Measurements from ENCODE around the gene ENTREP3.
"Not testable (repeated sequence)": the region's sequence is repeated elsewhere in the genome, so short reads cannot be mapped to it uniquely, and the experiment has no call there.

The ENTREP3 gene

DNA sequence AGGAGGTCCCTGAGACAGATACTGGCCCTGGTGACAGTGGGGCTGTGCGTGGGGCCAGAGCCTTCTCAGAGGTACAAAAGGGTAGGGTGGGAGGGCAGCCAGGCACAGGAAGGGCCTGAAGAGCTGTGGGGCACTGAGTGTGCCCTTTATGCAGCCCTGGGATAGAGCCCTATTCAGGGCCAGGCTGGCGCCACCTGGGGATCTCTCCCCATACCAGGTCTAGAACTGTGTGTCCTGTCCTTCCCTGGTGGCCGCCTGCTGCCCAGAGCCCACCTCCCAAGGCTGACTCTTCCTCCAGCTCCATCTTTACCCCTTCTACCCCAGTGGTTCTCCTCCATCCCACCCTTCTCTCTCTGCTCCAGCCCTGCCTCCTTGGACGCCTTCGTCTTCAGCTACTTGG lies 21.8 kb downstream of the ENTREP3 start:
- H3K79me1 ChIP-seq (ENCODE audit: low read depth, low read length); H3K23ac ChIP-seq (ENCODE audit: low read depth, low read length, poor library complexity); H3K14ac ChIP-seq (ENCODE audit: low read length); H3K27ac ChIP-seq (replicated peaks; ENCODE audit: low read length); H4K91ac ChIP-seq (ENCODE audit: low read depth, low read length, poor library complexity); H3K18ac ChIP-seq (ENCODE audit: low read length); H2BK15ac ChIP-seq (ENCODE audit: low read length); H2AFZ ChIP-seq (ENCODE audit: low read length); H4K8ac ChIP-seq (ENCODE audit: low read depth, low read length); H2AK5ac ChIP-seq (ENCODE audit: low read depth, low read length); H3K4me3 ChIP-seq (ENCODE audit: low read length in 2 of 2); H2BK12ac ChIP-seq (ENCODE audit: low read length); H3K27me3 ChIP-seq (ENCODE audit: control insufficient read depth in 3 of 3, insufficient read depth in 3 of 3, low read depth in 1 of 3, low read length in 3 of 3); DNase-seq (ENCODE audit: low spot score); H3K4ac ChIP-seq (ENCODE audit: low read length); H2BK5ac ChIP-seq (ENCODE audit: low read length); H2BK120ac ChIP-seq (ENCODE audit: low read depth, low read length); H3K4me1 ChIP-seq (ENCODE audit: control insufficient read depth in 2 of 2, insufficient read depth in 1 of 2, low read depth in 1 of 2, low read length in 2 of 2); H3K9me3 ChIP-seq (replicated peaks in 1 of 2; ENCODE audit: control insufficient read depth in 2 of 2, insufficient read depth in 1 of 2, low read depth in 1 of 2, low read length in 2 of 2); H3K9ac ChIP-seq (ENCODE audit: low read depth, low read length, poor library complexity); H3K4me2 ChIP-seq (ENCODE audit: insufficient read depth, low read length, poor library complexity, severe bottlenecking): not testable (repeated sequence)
- H3K36me3 ChIP-seq (replicated peaks in 1 of 2; ENCODE audit: control insufficient read depth in 2 of 2, insufficient read depth in 2 of 2, low read length in 2 of 2), result peaks cover 5 to 24% of the 10 kb centered on the region in 2 donors
- WGBS, 2 donors (ENCODE audit: extremely low coverage in 2 of 2, insufficient read length in 2 of 2, insufficient replicate concordance in 1 of 2), result no CpG with 5 or more reads among the region's 5 CpGs

GRCh38 chr1:155232001-155232978 lies 23.0 kb downstream of the ENTREP3 start:
- WGBS, 2 donors (ENCODE audit: extremely low coverage in 2 of 2, insufficient read length in 2 of 2, insufficient replicate concordance in 1 of 2), result no CpG with 5 or more reads among the region's 13 CpGs

DNA sequence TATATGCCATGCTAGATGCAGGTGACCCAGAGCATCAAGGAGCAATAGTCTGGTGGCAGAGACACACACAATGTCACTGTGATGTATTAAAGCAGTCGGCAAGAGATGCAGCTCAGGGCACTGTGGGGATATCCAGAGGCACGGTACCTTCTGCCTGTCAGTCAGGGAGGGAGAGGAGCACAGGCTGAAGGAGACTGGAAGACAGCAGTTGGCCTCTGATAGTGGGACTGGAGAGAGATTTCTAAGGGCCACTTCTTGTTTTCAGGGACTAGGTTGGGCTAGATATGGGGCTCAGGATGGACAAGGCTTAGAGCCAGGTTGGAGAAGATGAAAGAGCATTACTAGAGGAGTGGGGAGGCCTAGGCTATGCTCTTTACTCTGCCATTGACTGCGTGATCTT lies 24.0 kb downstream of the ENTREP3 start:
- not testable (repeated sequence) for H2BK12ac ChIP-seq (ENCODE audit: low read length); H3K4me3 ChIP-seq (ENCODE audit: low read length in 2 of 2); H3K4me1 ChIP-seq (ENCODE audit: control insufficient read depth in 2 of 2, insufficient read depth in 1 of 2, low read depth in 1 of 2, low read length in 2 of 2); H2AFZ ChIP-seq (ENCODE audit: low read length); H3K9me3 ChIP-seq (replicated peaks in 1 of 2; ENCODE audit: control insufficient read depth in 2 of 2, insufficient read depth in 1 of 2, low read depth in 1 of 2, low read length in 2 of 2); H3K36me3 ChIP-seq (replicated peaks in 1 of 2; ENCODE audit: control insufficient read depth in 2 of 2, insufficient read depth in 2 of 2, low read length in 2 of 2); H3K27me3 ChIP-seq (ENCODE audit: control insufficient read depth in 3 of 3, insufficient read depth in 3 of 3, low read depth in 1 of 3, low read length in 3 of 3); H3K18ac ChIP-seq (ENCODE audit: low read length); H3K27ac ChIP-seq (replicated peaks; ENCODE audit: low read length); H2BK15ac ChIP-seq (ENCODE audit: low read length); H3K23ac ChIP-seq (ENCODE audit: low read depth, low read length, poor library complexity); H4K8ac ChIP-seq (ENCODE audit: low read depth, low read length); H2BK120ac ChIP-seq (ENCODE audit: low read depth, low read length); H3K4me2 ChIP-seq (ENCODE audit: insufficient read depth, low read length, poor library complexity, severe bottlenecking); H3K4ac ChIP-seq (ENCODE audit: low read length); H2AK5ac ChIP-seq (ENCODE audit: low read depth, low read length); DNase-seq (ENCODE audit: low spot score); H4K91ac ChIP-seq (ENCODE audit: low read depth, low read length, poor library complexity); H3K79me1 ChIP-seq (ENCODE audit: low read depth, low read length); H2BK5ac ChIP-seq (ENCODE audit: low read length); H3K14ac ChIP-seq (ENCODE audit: low read length)
- H3K9ac ChIP-seq (ENCODE audit: low read depth, low read length, poor library complexity), result peak overlapping the region; percentile 38
- no CpG with 5 or more reads among the region's 3 CpGs for WGBS, 2 donors (ENCODE audit: extremely low coverage in 2 of 2, insufficient read length in 2 of 2, insufficient replicate concordance in 1 of 2)

More at GRCh38 chr1:155232001-155232978, 23.0 kb downstream of the ENTREP3 start:
- peaks cover 5 to 18% of the 10 kb centered on the region in 2 donors for H3K36me3 ChIP-seq (replicated peaks in 1 of 2; ENCODE audit: control insufficient read depth in 2 of 2, insufficient read depth in 2 of 2, low read length in 2 of 2)
- H3K4me3 ChIP-seq (ENCODE audit: low read length in 2 of 2); H2BK120ac ChIP-seq (ENCODE audit: low read depth, low read length); H2BK5ac ChIP-seq (ENCODE audit: low read length); H2AK5ac ChIP-seq (ENCODE audit: low read depth, low read length); H4K91ac ChIP-seq (ENCODE audit: low read depth, low read length, poor library complexity); H3K23ac ChIP-seq (ENCODE audit: low read depth, low read length, poor library complexity); DNase-seq (ENCODE audit: low spot score); H4K8ac ChIP-seq (ENCODE audit: low read depth, low read length); H3K4me1 ChIP-seq (ENCODE audit: control insufficient read depth in 2 of 2, insufficient read depth in 1 of 2, low read depth in 1 of 2, low read length in 2 of 2); H3K27ac ChIP-seq (replicated peaks; ENCODE audit: low read length); H3K79me1 ChIP-seq (ENCODE audit: low read depth, low read length); H2AFZ ChIP-seq (ENCODE audit: low read length); H2BK12ac ChIP-seq (ENCODE audit: low read length); H2BK15ac ChIP-seq (ENCODE audit: low read length); H3K18ac ChIP-seq (ENCODE audit: low read length); H3K4ac ChIP-seq (ENCODE audit: low read length); H3K4me2 ChIP-seq (ENCODE audit: insufficient read depth, low read length, poor library complexity, severe bottlenecking); H3K14ac ChIP-seq (ENCODE audit: low read length); H3K27me3 ChIP-seq (ENCODE audit: control insufficient read depth in 3 of 3, insufficient read depth in 3 of 3, low read depth in 1 of 3, low read length in 3 of 3); H3K9me3 ChIP-seq (replicated peaks in 1 of 2; ENCODE audit: control insufficient read depth in 2 of 2, insufficient read depth in 1 of 2, low read depth in 1 of 2, low read length in 2 of 2); H3K9ac ChIP-seq (ENCODE audit: low read depth, low read length, poor library complexity): not testable (repeated sequence)

DNA sequence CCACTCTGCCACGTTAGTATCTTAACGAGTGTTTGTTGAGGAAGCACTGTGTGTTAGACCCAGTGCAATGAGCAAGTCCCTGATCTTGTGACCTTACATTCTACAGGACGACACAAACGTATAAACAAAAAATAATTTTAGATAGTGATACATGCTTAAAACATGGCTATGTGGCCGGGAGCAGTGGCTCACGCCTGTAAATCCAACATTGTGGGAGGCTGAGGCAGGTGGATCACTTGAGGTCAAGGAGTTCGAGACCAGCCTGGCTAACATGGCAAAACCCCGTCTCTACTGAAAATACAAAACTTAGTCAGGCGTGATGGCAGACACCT lies 27.2 kb downstream of the ENTREP3 start:
- H3K14ac ChIP-seq (ENCODE audit: low read length), result no peak overlapping the region
- no peak for DNase-seq (ENCODE audit: low spot score)
- H2AFZ ChIP-seq (ENCODE audit: low read length), result peak overlapping the region; percentile 79
- H3K4me3 ChIP-seq (ENCODE audit: low read length in 2 of 2), result peak overlapping the region in 1 of 2 donors; percentile 54
- H2AK5ac ChIP-seq (ENCODE audit: low read depth, low read length), result no peak overlapping the region
- peak overlapping the region; percentile 39 for H3K18ac ChIP-seq (ENCODE audit: low read length)
- no peak overlapping the region for H2BK120ac ChIP-seq (ENCODE audit: low read depth, low read length)
- peaks cover 12% of the 10 kb centered on the region in 2 donors for H3K4me1 ChIP-seq (ENCODE audit: control insufficient read depth in 2 of 2, insufficient read depth in 1 of 2, low read depth in 1 of 2, low read length in 2 of 2)
- no peak overlapping the region for H2BK5ac ChIP-seq (ENCODE audit: low read length)
- H4K8ac ChIP-seq (ENCODE audit: low read depth, low read length), result peak overlapping the region; percentile 21
- H3K27me3 ChIP-seq (ENCODE audit: control insufficient read depth in 3 of 3, insufficient read depth in 3 of 3, low read depth in 1 of 3, low read length in 3 of 3), result no peaks in the 10 kb centered on the region
- H3K23ac ChIP-seq (ENCODE audit: low read depth, low read length, poor library complexity), result no peak overlapping the region
- peak overlapping the region; percentile 63 for H3K4me2 ChIP-seq (ENCODE audit: insufficient read depth, low read length, poor library complexity, severe bottlenecking)
- no peak overlapping the region for H3K4ac ChIP-seq (ENCODE audit: low read length)
- H2BK12ac ChIP-seq (ENCODE audit: low read length), result no peak overlapping the region
- H4K91ac ChIP-seq (ENCODE audit: low read depth, low read length, poor library complexity), result no peak overlapping the region
- H2BK15ac ChIP-seq (ENCODE audit: low read length), result no peak overlapping the region
- H3K36me3 ChIP-seq (replicated peaks in 1 of 2; ENCODE audit: control insufficient read depth in 2 of 2, insufficient read depth in 2 of 2, low read length in 2 of 2), result peaks cover 3 to 27% of the 10 kb centered on the region in 2 donors
- peak overlapping the region; percentile 85 for H3K27ac ChIP-seq (replicated peaks; ENCODE audit: low read length)
- H3K9me3 ChIP-seq (replicated peaks in 1 of 2; ENCODE audit: control insufficient read depth in 2 of 2, insufficient read depth in 1 of 2, low read depth in 1 of 2, low read length in 2 of 2), result no peaks in the 10 kb centered on the region
- peak overlapping the region; percentile 63 for H3K9ac ChIP-seq (ENCODE audit: low read depth, low read length, poor library complexity)
- WGBS, 2 donors (ENCODE audit: extremely low coverage in 2 of 2, insufficient read length in 2 of 2, insufficient replicate concordance in 1 of 2), result no CpG with 5 or more reads among the region's 9 CpGs
- H3K79me1 ChIP-seq (ENCODE audit: low read depth, low read length), result peaks cover 3% of the 10 kb centered on the region
